H1 (cell line): ENCODE data around the gene GSTA1. TPM values are rescaled to one million over a fixed set of nuclear protein-coding genes. Genes with fewer than 3 reads are reported as not detected.
"Not testable (repeated sequence)": the region's sequence is repeated elsewhere in the genome, so short reads cannot be mapped to it uniquely, and the experiment has no call there.

Source experiments
- CTCF ChIA-PET: fragments of 300-600 bp; sonication (Branson Sonifier 250); formaldehyde crosslinking; loops from one replicate; lab custom pipeline; 2021; ENCODE audit not compliant: partially characterized antibody; lab: Charles Lee
- POLR2A ChIA-PET: fragments of 300-600 bp; sonication (Branson Sonifier 250); formaldehyde crosslinking; loops from one replicate; lab custom pipeline; 2021; ENCODE audit warnings: inconsistent platforms; ENCODE audit not compliant: partially characterized antibody; lab: Charles Lee
- DNase-seq, 2 experiments: peaks; one replicate each; pipeline versions ENCODE4 v3.0.0 to v3.0.0-alpha.2; 2010 to 2022; ENCODE audit warnings: low spot score in 2 of 2, low read depth in 1 of 2, mixed read lengths in 1 of 2
- FAIRE-seq: peaks from 2 replicates; lab custom pipeline; 2011; peaks lifted over from hg19 to GRCh38; lab: Jason Lieb, UNC
- H2AFZ ChIP-seq: 2 replicates; pipeline ENCODE4 v1.8.1; 2012; ENCODE audit warnings: low read length, inconsistent platforms
- H2AK5ac ChIP-seq: 2 replicates; pipeline ENCODE4 v1.6.1; 2013; ENCODE audit warnings: low read depth, low read length
- H2BK120ac ChIP-seq: replicated peaks from 2 replicates; pipeline ENCODE3; 2013; ENCODE audit warnings: low read depth, low read length, inconsistent platforms
- H2BK12ac ChIP-seq: 2 replicates; pipeline ENCODE4 v1.6.1; 2013; ENCODE audit warnings: low read depth, low read length
- H2BK15ac ChIP-seq: 2 replicates; pipeline ENCODE4 v1.6.1; 2013; ENCODE audit warnings: low read length
- H2BK20ac ChIP-seq: 2 replicates; pipeline ENCODE4 v1.6.1; 2013; ENCODE audit warnings: low read length
- H2BK5ac ChIP-seq: 2 replicates; pipeline ENCODE4 v1.6.1; 2013; ENCODE audit warnings: low read depth, low read length
- H3K14ac ChIP-seq: 2 replicates; pipeline ENCODE4 v1.6.1; 2013; ENCODE audit warnings: inconsistent platforms; ENCODE audit not compliant: insufficient read length
- H3K18ac ChIP-seq: 2 replicates; pipeline ENCODE4 v1.6.1; 2013; ENCODE audit warnings: low read length; ENCODE audit errors: extremely low read depth
- H3K23ac ChIP-seq: 2 replicates; pipeline ENCODE4 v1.6.1; 2013; ENCODE audit warnings: inconsistent platforms; ENCODE audit not compliant: insufficient read length
- H3K23me2 ChIP-seq: 2 replicates; pipeline ENCODE4 v1.6.1; 2013; ENCODE audit warnings: low read depth, low read length
- H3K27ac ChIP-seq: 2 replicates; pipeline ENCODE4 v1.6.1; 2011; ENCODE audit warnings: low read depth, low read length, inconsistent platforms
- H3K27me3 ChIP-seq, 4 experiments: replicated peaks in 1 of 4; 1 replicate in 1 of 4; 2 replicates in 3 of 4; pipeline versions ENCODE4 v1.6.1 to v1.8.1; 2011 to 2013; ENCODE audit warnings: low read length in 3 of 4, mild to moderate bottlenecking in 3 of 4, inconsistent platforms in 2 of 4, mixed read lengths in 2 of 4, moderate library complexity in 1 of 4; ENCODE audit not compliant: control insufficient read depth in 3 of 4, insufficient read depth in 3 of 4; ENCODE audit errors: extremely low read depth in 1 of 4
- H3K36me3 ChIP-seq, 4 experiments: 2 replicates each; pipeline versions ENCODE4 v1.6.1 to v1.8.1; 2011 to 2013; ENCODE audit warnings: mild to moderate bottlenecking in 4 of 4, low read length in 3 of 4, moderate library complexity in 2 of 4, control low read depth in 1 of 4, inconsistent platforms in 1 of 4; ENCODE audit not compliant: insufficient read depth in 4 of 4, control insufficient read depth in 2 of 4
- H3K4ac ChIP-seq: replicated peaks from 2 replicates; pipeline ENCODE3; 2013; ENCODE audit warnings: low read length, low read depth, mixed read lengths, inconsistent platforms; ENCODE audit not compliant: insufficient read length
- H3K4me1 ChIP-seq, 4 experiments: replicated peaks in 1 of 4; 1 replicate in 1 of 4; 2 replicates in 3 of 4; pipeline versions ENCODE4 v1.6.1 to v1.8.1; 2011 to 2013; ENCODE audit warnings: low read length in 3 of 4, inconsistent platforms in 2 of 4, mixed read lengths in 1 of 4; ENCODE audit not compliant: insufficient read depth in 4 of 4, control insufficient read depth in 3 of 4
- H3K4me2 ChIP-seq, 2 experiments: 2 replicates each; pipeline versions ENCODE4 v1.6.1 to v1.8.1; 2011 to 2013; ENCODE audit warnings: low read depth in 2 of 2, low read length in 2 of 2, control low read depth in 1 of 2, inconsistent platforms in 1 of 2, mild to moderate bottlenecking in 1 of 2; ENCODE audit not compliant: insufficient read depth in 1 of 2
- H3K4me3 ChIP-seq, 4 experiments: fragments of 200-600, 300-600 bp in 1 of 4; sonication (generic), shearing (Covaris generic), sonication (Bioruptor Twin) in 1 of 4; 2 replicates each; pipeline versions ENCODE4 v1.5.1 to v1.8.1; 2011 to 2016; ENCODE audit warnings: low read length in 4 of 4, low read depth in 3 of 4, control low read depth in 2 of 4, inconsistent platforms in 2 of 4, mild to moderate bottlenecking in 2 of 4, mixed read lengths in 1 of 4, moderate library complexity in 1 of 4; ENCODE audit not compliant: insufficient read depth in 2 of 4; ENCODE audit errors: extremely low read depth in 1 of 4
- H3K56ac ChIP-seq: replicated peaks from 2 replicates; pipeline ENCODE3; 2013; ENCODE audit warnings: low read depth, mild to moderate bottlenecking, mixed read lengths, low read length, inconsistent platforms; ENCODE audit not compliant: insufficient read length
- H3K79me1 ChIP-seq: 2 replicates; pipeline ENCODE4 v1.6.1; 2013; ENCODE audit warnings: low read depth, low read length, control low read depth
- H3K79me2 ChIP-seq, 2 experiments: 2 replicates each; pipeline versions ENCODE4 v1.6.1 to v1.8.1; 2012 to 2013; ENCODE audit warnings: low read length in 2 of 2, mild to moderate bottlenecking in 2 of 2, inconsistent platforms in 1 of 2; ENCODE audit not compliant: insufficient read depth in 2 of 2, control insufficient read depth in 1 of 2
- H3K9ac ChIP-seq, 4 experiments: replicated peaks in 1 of 4; 1 replicate in 1 of 4; 2 replicates in 3 of 4; pipeline versions ENCODE4 v1.6.1 to v1.8.1; 2011 to 2013; ENCODE audit warnings: low read depth in 3 of 4, low read length in 3 of 4, control low read depth in 2 of 4, mild to moderate bottlenecking in 2 of 4, moderate library complexity in 2 of 4, inconsistent platforms in 1 of 4; ENCODE audit errors: extremely low read depth in 1 of 4
- H3K9me3 ChIP-seq, 2 experiments: 2 replicates each; pipeline versions ENCODE4 v1.6.1 to v1.8.1; 2012 to 2013; ENCODE audit warnings: mild to moderate bottlenecking in 2 of 2, moderate library complexity in 2 of 2, control low read depth in 1 of 2, inconsistent platforms in 1 of 2, low read depth in 1 of 2, low read length in 1 of 2, mixed read lengths in 1 of 2; ENCODE audit not compliant: insufficient read depth in 2 of 2
- H4K20me1 ChIP-seq, 2 experiments: replicated peaks in 1 of 2; 2 replicates each; pipeline versions ENCODE3 to v1.8.1; 2011 to 2013; ENCODE audit warnings: inconsistent platforms in 2 of 2, low read length in 2 of 2, mild to moderate bottlenecking in 1 of 2; ENCODE audit not compliant: insufficient read depth in 2 of 2, control insufficient read depth in 1 of 2
- H4K5ac ChIP-seq: 2 replicates; pipeline ENCODE4 v1.6.1; 2013; ENCODE audit warnings: low read length, low read depth, mixed read lengths, inconsistent platforms; ENCODE audit not compliant: insufficient read length
- H4K8ac ChIP-seq: 2 replicates; pipeline ENCODE4 v1.8.0; 2013; ENCODE audit warnings: mild to moderate bottlenecking, moderate library complexity, low read length, inconsistent platforms; ENCODE audit not compliant: insufficient read depth; ENCODE audit errors: extremely low read depth
- H4K91ac ChIP-seq: replicated peaks from 2 replicates; pipeline ENCODE3; 2013; ENCODE audit warnings: low read length, mixed read lengths, inconsistent platforms; ENCODE audit not compliant: insufficient read length
- BRCA1 ChIP-seq: IDR thresholded peaks from 2 replicates; pipeline ENCODE4 v1.6.1; 2012; ENCODE audit warnings: low read depth, low read length, improper control_type of control experiment
- CREB1 ChIP-seq: IDR thresholded peaks from 2 replicates; pipeline ENCODE4 v1.6.1; 2012; ENCODE audit warnings: inconsistent platforms
- JUN ChIP-seq: IDR thresholded peaks from 2 replicates; pipeline ENCODE4 v1.6.1; 2011; ENCODE audit warnings: low read depth, mild to moderate bottlenecking, improper control_type of control experiment, low read length
- MAX ChIP-seq: IDR thresholded peaks from 2 replicates; pipeline ENCODE4 v1.6.1; 2012; ENCODE audit warnings: inconsistent platforms
- POU5F1 ChIP-seq: IDR thresholded peaks from 2 replicates; pipeline ENCODE4 v1.6.1; 2011; ENCODE audit warnings: low read depth, mild to moderate bottlenecking, low read length, moderate library complexity
- SIN3A ChIP-seq, 2 experiments: IDR thresholded peaks in 1 of 2; conservative IDR thresholded peaks in 1 of 2; 2 replicates each; pipeline ENCODE4 v1.6.1; 2011 to 2012; ENCODE audit warnings: low read length in 2 of 2, improper control_type of control experiment in 1 of 2, low read depth in 1 of 2, mild to moderate bottlenecking in 1 of 2
- TEAD4 ChIP-seq: IDR thresholded peaks from 2 replicates; pipeline ENCODE4 v1.6.1; 2012; ENCODE audit warnings: low read depth, low read length, inconsistent platforms, mixed read lengths
- ZNF274 ChIP-seq: IDR thresholded peaks from 2 replicates; pipeline ENCODE4 v1.7.0; 2012; ENCODE audit warnings: low read length, borderline replicate concordance; ENCODE audit errors: extremely low read depth
- WGBS, 2 experiments: shearing (Covaris generic) in 1 of 2; methylation state at CpG; one replicate each; pipeline versions ENCODE4 v1.1.6 to v1.1.7; 2013 to 2015; ENCODE audit warnings: low lambda C conversion rate in 2 of 2, mixed read lengths in 2 of 2, inconsistent platforms in 1 of 2, low coverage in 1 of 2, missing lambda C conversion rate in 1 of 2; ENCODE audit not compliant: insufficient replicate concordance in 2 of 2, insufficient coverage in 1 of 2, insufficient read length in 1 of 2; ENCODE audit errors: extremely low coverage in 1 of 2, missing lambda C conversion rate in 1 of 2; 5-methylcytosine and 5-hydroxymethylcytosine counted together
- polyA plus RNA-seq, 7 experiments: library from polyadenylated mRNA; depleted of rRNA in 3 of 7; stranded (reverse) in 5 of 7; unstranded in 2 of 7; fragments of >200 nt in 5 of 7; fragments of 200-250 nt in 2 of 7; gene quantifications; 1 replicate in 5 of 7; 2 replicates in 1 of 7; 4 replicates in 1 of 7; pipeline versions ENCODE4 v1.2.1 to v1.2.3, GENCODE V29; 2011 to 2013; ENCODE audit warnings: missing spikeins in 2 of 7, mixed read lengths in 2 of 7
- total RNA-seq: library from RNA; stranded (reverse); fragmentation: NEBNext Ultra II Directional; extraction: Animal tissue kit (Norgen Biotek cat#: 25700); gene quantifications from 2 replicates; pipeline ENCODE4 v1.2.1, GENCODE V29; 2021

The GSTA1 gene
- total and polyA plus RNA-seq, 2 of the 8 experiments (the other 6 are each of a cell fraction or from before 2014, with no cell fraction given) = 0.08 TPM; not detected in 1

- TF ChIP-seq POU5F1 (no peak), TEAD4 (no peak), CREB1 (no peak), SIN3A (conservative IDR thresholded peaks at IDR 0.05 in 1 of 2, IDR thresholded peaks at IDR 0.05 in 1 of 2; ENCODE audit: low read depth in 1 of 2, low read length in 2 of 2) (no peak), JUN (no peak), BRCA1 (no peak), MAX (no peak), ZNF274 (no peak)
These were observed 49.2 kb downstream of the GSTA1 start (continued) for GRCh38 chr6:52754443-52754842.

- H2BK5ac ChIP-seq, CTCF ChIA-PET, H3K27ac ChIP-seq, H2AFZ ChIP-seq, H3K79me2 ChIP-seq, H3K36me3 ChIP-seq, H2BK20ac ChIP-seq, H2AK5ac ChIP-seq, H2BK12ac ChIP-seq, DNase-seq, H3K79me1 ChIP-seq, H3K14ac ChIP-seq, H3K56ac ChIP-seq, FAIRE-seq, H4K8ac ChIP-seq, H3K23me2 ChIP-seq, H3K23ac ChIP-seq, H4K20me1 ChIP-seq, POLR2A ChIA-PET, H4K91ac ChIP-seq, H3K4me3 ChIP-seq, H3K4ac ChIP-seq, H2BK120ac ChIP-seq, H3K18ac ChIP-seq, H2BK15ac ChIP-seq, H3K4me1 ChIP-seq, H4K5ac ChIP-seq, H3K27me3 ChIP-seq, H3K4me2 ChIP-seq, H3K9ac ChIP-seq: not testable (repeated sequence)
- WGBS, 2 experiments = 98% methylated on average over 2 of the region's 2 CpGs; no CpG with 5 or more reads in 1 of the 2 experiments
- peaks cover 3 to 10% of the 10 kb centered on the region in 2 experiments; a peak in 3 of 4 replicates for H3K9me3 ChIP-seq
These were observed 50.5 kb downstream of the GSTA1 start for GRCh38 chr6:52753137-52753536.
